ENCODE results near the gene CC2D2B.
"Not testable (repeated sequence)": the region's sequence is repeated elsewhere in the genome, so short reads cannot be mapped to it uniquely, and the experiment has no call there.

The CC2D2B gene

DNA sequence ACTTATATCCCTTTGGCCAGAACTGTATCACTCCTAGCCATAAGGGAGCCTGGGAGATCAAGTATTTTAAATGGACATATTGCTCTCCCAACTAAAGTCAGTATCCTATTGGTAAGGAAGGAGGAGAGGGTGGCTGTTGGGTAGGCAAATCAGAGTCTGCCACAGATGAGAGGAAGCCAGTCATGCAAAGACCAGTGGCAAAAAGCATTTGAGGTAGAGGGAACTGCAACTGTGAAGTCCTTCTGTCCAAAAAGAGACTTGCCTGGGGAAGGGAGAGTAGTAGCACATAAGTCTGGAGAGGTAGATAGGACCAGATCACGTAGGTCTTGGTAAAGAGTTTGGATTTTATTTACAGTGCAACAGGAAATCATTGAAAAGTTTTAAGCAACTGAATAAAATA lies 126.8 kb downstream of the CC2D2B start:
- DNase-seq, result no peak

DNA sequence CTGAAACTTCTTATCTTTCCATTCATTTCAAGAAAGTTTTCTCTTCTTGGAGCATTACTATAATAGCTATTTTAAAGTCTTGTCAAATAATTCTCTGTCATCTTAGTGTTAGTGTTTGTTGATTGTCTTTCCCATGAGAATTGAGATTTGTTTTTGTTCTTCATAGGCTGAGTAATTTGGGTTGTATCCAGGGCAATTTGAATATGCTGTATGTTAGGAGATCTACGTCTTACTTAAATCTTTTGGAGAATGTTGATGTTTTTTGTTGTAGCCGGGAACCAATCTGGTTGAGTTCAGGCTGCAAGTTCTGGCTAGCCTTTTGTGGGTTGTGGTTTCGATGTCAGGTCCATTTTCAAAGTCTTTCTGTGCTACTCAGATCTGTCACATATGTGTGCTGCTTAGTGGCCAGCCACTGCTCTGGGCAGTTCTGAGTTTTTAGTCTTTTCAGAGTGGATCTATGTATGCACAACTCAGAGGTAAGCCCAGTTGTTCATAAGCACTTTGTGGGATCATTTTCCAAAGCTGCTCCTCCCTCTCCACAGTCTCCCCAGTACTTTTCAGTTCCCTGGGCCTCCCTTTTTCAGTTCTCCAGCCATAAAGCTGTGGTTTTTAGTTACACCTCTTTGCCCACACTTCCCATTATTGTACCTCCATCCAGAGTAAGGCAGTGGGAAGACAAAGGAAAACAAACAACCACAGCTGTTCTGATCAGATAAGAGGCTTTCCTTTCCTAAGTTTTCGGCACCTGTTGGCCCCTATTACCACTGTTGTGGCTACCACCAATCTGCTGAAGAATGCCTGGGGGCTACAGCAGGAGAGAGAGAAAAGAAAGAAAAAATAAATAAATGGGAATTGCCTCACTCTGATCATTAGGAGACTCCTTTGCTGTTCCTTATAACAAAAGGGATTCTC lies 131.0 kb downstream of the CC2D2B start:
- no peak for DNase-seq

DNA sequence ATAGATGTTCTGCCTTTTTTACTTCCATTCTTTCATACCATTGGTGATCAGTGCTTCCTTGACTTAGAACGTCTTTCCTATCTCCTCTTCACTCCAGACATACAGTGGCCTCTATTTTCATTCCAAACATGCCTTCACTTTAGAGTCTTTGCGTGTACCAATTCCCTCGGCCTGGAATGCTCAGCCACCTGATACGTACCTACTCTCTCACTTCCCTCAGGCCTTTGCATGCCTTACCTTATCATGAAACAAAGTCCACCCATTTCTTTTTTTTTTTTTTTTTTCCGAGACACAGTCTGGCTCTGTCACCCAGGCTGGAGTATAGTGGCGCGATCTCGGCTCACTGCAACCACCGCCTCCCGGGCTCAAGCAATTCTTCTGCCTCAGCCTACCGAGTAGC lies 133.4 kb downstream of the CC2D2B start:
- no peak for DNase-seq

DNA sequence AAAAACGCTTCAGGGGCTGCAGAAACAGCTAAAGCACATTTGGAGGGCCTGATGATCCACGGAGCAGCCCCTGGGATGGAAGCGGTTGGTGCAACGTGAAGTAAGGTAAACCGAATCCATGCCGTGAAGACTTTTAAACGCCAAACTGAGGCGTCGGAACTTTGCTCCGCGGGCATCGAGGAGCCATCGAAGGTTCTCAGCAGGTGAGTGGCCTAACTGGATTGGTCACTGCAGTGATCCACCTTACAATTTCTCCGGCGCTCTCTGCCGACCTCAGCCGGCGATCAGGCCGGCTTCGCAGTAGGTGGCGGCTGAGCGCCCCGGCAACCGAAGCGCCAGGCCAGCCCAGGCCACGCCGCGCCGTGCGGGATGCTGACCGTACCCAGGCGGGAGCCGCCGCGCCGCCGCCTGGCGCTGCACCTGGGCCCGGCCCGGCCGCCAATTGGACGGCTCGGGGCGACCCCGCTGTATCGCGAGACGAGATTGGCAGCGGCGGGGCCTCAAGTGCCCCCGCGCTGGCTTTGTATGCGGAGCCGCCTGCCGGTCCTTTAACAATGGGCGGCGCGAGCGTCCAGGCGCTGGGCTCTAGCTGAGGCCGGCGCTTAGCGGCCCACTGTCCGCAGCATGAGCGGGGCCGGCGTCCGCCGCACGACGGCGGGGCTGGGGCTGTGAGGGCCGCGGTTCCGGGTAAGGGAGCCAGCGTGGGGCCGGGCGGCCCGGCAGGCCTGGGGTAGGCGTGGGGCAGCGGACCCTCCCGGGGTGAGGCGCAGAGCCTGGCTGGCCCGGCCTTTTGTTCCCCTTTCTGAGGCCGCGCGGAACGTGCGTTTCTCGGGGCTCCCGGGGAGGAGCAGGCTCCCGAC lies 135.5 kb downstream of the CC2D2B start, which contains the start of gene CCNJ:
Gene CCNJ (plus strand): TSS at position 551 of the 860 bp plus-strand sequence. CDS start 811 bp downstream, outside the sequence.
- DNase-seq, result peak; percentile 88 to 92

DNA sequence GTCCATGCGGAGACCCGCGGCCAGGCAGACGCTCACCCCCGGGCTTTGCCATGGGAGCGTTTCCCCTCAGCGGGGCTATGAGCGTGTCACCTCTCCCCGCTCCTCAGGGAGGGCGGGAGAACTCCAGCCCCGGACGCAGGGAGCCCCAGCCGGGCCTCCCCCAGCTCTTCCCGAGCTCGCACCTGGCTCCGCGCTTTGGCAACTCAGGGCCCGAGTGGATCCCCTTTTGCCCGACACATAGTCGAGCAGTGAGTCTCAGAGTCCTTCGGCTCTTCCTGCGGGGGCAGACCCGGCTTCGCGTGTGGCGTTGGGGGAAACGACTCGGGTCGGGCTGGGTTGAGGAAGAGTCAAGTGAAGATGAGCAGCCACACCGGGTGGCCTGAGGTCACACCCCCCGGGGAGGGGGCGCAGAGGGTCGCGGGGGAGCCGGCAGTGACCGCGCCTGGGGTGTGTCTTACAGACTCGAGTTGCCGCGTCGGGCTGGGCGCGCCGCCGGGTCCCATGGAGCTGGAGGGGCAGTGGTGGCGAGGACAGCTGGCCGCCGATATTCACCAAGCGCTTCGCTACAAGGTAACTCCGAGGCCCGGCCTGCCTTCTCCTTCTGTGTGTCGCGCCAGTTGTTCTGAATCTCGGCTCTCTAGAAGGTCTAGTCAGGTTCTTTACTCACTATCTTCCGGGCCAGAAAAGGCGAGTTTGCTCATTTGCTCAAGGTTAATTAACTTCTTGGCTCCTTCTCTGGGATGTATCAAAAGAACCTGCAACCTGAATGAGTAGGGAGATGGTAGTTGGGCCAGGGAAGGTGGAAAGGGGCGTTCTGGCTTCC lies 136.3 kb downstream of the CC2D2B start:
- DNase-seq, result peak; percentile 48 to 68

DNA sequence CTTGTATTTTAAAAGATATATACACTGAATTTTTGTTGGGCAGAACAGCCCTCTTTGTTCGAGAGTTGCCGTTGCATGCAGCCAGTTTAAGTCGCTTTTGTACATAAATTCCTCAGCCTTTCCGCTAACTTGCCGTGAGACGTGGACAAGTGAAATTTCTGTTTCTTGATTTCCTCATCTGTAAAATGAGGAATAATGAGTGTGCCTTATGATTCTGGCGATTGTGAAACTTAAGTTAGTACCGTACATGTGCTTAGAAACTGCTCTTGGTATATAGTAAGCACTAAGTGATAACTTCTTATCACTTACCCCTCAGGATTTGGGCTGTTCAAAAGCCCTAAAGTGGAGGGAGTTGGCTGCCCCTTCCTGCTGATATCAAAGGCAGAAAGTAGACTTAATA lies 137.0 kb downstream of the CC2D2B start:
- peak; percentile 74 to 88 for DNase-seq

DNA sequence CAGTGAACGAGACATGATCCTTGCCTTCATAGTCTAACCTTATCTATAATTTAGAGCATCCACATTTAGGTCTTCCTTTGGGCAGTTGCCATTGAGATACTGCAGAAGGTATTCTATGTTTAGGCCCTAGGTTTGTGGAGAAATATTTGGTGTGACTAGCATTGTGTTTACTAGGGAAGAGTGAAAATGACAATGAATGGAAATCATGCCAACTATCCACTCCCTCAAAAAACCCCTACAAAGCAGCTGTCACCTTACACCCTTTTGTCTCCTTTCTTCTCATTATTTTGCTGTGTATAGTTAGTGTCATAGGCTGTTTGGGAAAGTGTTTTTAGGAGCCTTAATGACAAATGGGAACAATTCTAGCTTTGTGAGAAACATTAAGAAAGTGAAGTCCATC lies 138.8 kb downstream of the CC2D2B start:
- DNase-seq, result no peak

DNA sequence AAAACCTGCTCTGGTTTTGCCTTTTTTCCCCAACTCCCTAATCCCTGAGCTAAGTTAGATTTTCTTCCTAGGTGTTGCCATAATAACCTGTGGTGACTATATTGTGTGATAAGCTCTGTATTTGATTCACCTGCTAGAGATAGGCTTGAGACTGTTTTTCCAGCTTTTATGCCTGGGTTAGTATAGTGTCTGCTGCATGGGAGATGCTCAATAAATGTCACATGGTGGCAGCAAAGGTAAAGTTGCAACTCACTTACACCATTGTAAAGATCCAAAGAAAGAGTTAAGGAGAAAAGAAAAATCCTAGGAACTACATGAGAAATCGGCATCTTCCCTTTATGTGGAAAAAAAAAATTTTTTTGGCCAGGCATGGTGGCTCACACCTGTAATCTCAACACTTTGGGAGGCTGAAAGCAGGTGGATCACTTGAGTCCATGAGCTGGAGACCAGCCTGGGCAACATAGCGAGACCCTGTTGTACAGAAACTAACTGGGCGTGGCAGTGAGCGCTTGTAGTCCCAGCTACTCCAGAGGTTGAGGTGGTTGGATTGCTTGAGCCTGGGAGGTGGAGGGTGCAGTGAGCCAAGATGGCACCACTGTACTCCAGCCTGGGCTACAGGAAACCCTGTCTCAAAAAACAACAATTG lies 139.4 kb downstream of the CC2D2B start:
- no peak for DNase-seq

DNA sequence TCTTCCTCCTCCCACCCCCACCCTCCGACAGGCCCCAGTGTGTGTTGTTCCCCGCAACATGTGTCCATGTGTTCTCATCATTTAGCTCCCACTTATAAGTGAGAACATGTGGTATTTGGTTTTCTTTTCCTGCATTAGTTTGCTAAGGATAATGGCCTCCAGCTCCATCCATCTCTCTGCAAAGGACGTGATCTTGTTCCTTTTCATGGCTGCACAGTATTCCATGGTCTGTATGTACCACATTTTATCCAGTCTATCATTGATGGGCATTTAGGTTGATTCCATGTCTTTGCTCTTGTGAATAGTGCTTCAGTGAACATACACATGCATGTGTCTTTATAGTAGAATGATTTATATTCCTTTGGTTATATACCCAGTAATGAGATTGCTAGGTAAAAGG lies 140.2 kb downstream of the CC2D2B start:
- not testable (repeated sequence) for DNase-seq

DNA sequence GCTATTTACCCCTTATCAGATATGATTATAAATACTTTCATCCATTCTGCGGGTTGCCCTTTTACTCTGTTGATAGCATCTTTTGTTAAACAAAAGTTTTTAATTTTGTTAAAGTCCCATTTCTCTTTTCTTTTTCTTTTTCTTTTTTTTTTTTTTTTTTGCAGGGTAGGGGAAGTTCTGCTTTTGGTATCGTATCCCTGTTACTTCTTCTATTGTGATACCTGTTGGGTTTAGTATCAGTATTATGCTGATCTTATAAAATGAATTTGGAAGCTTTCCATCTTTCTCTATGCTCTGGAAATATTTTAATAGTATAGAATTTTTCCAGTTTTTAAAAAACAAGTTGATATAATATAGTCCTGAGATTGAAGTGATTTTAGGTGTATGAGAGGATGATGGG lies 141.6 kb downstream of the CC2D2B start:
- DNase-seq, result no peak

DNA sequence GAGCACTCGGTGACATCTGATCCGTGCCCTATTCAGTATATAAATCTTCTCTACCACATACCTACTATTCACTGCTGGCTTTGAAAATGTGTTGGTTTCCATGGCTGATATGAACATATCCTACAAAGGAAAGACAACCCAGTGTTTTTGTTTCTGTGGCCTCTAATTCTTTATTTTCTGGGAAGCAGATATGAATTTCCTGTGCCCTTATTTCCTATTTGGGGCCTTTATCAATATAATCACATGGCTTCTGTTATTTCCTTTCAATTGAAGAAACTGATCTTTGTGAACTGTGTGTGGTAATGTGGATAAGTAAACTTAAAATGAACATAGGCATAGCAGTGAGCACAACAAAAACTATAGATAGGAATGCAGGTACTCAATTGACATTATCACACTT lies 146.2 kb downstream of the CC2D2B start:
- DNase-seq, result no peak

DNA sequence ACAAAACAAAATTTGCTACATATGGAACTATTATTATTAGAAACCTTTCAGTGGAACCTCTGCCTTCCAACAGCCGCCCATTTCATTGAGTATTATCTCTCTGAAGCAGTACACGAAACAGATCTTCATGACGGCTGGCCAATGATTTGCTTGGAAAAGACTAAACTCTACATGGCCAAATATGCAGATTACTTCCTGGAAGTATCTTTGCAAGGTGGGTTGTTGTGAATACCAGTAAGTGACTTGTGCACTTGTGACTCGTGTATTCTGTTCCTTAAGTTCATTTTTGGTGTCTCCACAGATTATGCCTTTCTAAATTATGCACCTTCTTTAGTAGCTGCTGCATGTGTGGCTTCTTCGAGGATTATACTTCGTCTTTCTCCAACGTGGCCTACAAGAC lies 149.0 kb downstream of the CC2D2B start:
- DNase-seq, result no peak

DNA sequence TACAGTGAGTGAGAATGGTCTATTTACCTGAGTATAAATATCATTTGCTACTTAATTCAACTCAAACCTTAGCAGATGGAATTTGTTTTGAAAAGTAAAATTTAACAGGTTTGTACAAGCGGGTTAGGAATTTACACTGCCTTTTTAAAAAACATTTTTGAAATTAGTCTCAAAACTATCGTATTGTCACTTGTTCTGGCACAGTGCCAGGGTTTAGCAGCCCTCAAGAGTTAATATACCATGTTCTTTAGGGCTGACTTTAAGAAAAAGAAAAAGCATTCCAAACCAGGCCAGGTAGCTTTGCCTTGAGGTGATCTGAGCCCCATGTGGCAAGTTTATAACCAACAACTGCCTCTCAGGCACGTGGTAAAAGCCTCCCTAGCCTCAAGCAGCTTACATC lies 153.5 kb downstream of the CC2D2B start:
- DNase-seq, result no peak

DNA sequence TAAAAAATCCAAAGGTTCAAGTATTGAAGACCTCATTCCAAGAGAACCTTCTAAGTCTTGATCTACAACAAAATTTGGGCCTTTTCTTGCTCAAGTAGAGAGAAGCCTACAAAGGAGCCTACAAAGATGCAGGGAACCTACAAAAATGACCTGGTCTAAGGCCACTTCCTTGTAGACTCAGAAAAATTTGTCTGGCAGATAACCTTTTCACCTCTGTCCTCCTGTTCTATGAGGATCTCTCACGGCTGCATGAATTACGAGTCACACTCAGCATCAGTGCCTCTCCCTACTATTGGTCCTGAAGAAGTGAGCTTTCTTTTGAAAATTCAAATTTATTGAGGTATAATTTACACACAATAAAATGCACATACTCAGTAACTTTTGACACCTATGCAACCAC lies 164.9 kb downstream of the CC2D2B start:
- DNase-seq, result no peak

DNA sequence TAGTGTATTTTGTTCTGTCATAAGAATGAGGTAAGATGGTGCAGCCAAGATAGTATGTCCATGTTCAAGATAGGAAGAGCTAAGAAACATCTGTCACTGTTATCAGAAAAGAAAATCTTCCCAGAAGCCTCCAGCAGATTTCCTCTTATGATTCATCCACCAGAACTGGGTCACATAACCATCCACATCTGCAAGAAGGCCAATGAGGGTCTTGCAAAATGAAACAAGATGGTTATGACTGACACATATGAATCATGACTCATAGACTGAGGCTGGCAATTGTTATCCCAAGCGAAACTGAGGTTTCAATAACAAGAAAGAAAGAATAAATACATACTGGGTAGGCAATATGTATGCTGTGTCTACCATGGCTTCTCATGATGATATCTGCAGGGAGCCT lies 165.9 kb downstream of the CC2D2B start:
- no peak for DNase-seq

DNA sequence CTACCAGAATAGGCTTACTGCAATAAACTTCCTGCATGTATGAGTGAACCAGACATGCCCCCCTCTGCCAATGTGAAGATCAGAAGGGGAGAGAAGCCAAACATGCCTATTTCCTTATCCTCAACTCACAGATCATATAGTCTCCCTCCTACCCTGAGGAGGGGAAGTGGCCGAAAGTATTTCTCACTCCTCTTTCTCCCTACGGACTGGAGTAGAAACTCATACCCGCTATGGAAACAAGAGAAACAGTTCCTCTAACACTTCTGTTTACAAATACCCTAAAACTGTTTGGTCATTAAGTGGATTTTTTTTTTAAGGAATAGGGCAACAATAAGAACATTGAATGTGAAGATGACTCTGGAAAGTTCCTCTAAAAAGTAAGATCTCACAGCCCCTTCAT lies 167.0 kb downstream of the CC2D2B start:
- DNase-seq, result peak in 1 of 2 donors; percentile 70

DNA sequence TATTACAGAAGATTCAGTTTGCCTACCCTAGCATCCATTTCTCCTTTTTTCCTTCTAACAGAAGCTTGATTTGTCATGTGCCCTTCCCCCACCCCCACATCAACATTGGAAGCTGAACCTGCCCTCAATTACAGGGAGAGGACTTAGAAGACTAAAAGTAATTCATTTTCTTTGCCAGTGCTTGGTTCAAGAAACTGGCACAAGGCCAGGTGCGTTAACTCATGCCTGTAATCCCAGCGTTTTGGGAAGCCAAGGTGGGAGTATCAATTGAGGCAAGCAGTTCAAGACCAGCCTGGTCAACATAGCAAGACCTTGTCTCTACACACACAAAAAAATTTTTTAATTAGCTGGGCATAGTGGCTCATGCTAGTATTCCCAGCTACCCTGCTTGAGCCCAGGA lies 168.2 kb downstream of the CC2D2B start:
- no peak for DNase-seq

DNA sequence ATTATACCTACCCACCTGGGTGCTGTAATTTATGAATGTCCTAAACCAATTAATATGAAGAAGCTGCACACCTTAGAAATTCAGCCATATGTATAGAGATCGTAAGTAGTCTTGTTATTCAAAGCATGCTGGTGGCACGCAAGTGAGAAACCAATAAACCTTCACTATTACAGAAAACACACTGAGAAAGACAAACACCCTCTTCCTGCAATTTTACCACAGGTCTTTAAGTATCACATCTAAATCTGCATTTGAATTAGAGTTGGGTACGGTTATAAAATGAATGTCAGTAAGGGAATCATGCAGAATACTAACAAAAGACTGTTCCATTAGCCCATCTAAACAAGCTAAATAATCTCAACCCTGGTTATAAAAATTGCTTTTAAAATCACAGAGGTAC lies 169.4 kb downstream of the CC2D2B start:
- DNase-seq, result no peak

DNA sequence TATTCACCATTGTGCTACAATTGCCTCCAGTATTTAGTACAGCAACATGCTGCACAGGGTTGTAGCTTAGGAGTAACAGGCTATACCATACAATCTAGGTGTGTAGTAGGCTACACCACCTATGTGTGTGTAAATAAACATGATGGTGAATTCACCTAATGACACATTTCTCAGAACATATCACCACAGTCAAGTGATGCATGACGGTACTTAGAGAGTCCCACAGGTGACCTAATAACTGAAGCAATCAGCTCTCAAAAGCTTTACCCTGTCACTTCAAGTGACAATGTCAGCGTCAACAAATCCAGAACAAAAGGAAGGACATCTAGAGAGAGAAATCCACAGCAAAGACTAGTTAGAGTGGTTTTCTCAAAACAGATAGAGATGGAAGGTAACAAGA lies 174.4 kb downstream of the CC2D2B start:
- no peak for DNase-seq
